Eye (tissue), 1 donor: ENCODE data around the gene TBC1D8.
"Not testable (repeated sequence)": the region's sequence is repeated elsewhere in the genome, so short reads cannot be mapped to it uniquely, and the experiment has no call there.

Source experiments
- DNase-seq: peaks from one replicate; pipeline ENCODE4 v3.0.0-alpha.2; 2015

Gene TBC1D8

DNA sequence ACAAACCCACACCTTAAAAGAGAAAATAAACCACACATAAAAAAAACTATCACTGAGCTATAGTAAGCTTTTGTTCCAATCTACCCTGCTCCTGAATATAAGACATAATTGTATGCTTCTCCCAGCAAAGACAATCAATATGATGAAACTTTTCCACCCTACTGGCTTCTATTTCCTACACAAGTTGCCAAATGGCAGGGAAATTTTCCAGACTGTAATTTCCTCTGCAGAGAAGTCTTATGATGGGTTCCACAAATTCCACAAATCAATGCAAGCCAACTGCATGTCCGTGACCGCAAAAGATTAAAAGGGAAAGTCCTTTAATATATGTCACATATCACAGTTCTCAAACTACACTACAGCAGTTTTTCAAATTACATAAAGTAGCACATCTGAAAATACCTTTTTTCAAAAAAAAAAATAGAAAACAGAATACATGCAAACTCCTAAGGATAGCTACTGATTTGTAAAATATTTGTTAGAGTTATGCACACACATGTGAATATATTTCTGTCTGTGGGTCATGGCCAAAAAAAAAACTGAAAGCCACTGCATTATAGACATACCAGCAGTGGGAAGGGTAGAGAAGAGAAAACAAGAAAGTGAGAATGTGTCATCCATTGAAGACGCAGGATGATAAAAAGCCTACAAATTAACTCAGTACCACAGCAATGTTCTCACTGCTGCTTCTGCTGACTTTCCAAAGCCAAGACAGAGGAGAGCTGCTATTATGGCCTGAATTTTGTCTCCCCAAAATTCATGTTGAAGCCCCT lies 87.6 kb downstream of the TBC1D8 start:
- peak; percentile 13 for DNase-seq

DNA sequence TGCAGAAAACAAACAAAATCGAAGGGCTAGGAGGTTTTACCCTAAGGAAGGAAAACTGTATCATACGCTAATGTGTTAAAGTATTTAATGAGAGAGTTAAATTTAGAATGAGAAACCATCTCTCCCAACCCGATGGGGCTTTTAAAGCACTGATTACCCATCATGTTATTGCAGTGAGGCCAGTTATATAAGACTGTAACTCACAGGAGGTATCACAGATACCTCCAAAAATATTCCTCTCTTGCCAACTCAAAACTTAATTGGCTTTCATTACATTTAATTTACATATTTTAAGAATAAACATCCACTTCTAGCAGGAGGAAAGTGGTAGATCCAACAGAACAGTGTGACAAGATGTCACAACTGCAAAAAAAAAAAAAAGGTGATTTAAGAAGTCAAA lies 92.8 kb downstream of the TBC1D8 start:
- DNase-seq = no peak

DNA sequence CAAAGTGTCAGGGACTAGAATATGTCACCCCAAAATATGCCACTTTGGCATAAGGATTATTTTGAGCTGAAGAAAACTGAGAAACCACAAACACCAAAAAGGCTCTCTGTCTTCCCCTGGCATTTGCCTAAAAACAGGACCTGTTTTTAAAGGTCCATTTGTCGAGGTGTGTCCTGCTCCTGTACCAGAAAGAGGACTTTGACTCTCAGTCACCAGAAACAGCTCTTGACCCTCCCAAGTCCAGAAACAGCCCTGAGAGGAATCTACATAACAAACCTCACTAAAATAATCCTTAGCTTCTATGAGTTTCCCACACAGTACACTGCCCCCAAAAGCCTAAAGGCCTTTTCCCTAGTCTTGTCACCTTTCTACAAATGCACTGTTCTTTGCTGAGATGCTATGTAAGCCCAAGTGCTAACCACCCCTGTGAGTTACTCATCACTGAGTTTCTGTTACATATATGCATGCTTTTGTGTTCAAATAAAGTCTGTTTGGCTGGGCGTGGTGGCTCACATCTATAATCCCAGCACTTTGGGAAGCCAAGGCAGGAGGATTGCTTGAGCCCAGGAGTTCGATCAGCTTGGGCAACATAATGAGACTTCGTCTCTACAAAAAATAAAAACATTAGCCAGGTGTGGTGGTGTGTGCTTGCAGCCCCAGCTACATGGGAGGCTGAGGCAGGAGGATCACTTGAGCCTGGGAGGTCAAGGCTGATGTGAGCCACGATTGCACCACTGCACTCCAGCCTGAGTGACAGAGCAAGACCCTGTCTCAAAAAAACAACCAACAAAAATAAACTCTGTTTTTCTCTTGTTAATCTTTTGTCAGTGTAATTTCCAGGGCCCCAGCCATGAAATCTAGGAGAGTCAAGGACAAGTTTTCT lies 93.9 kb downstream of the TBC1D8 start:
- no peak for DNase-seq

DNA sequence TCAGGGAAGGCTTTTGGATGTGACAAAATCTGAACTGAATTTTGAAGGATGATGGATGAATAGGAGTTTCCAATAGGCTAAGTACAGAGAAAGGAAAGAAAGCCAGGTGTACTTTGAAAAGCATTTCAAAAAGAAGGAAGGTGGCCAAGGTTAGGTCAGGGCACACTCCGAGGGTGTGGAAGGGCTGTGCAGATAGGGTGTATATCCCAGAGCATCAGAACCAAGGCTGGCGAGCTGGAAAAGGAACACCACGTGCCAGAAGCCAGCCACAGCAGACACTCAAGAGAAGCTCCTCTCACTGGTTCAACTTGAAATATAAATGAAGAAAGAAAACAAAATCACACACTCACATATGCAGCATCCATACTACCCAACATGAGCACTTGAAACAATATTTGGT lies 98.1 kb downstream of the TBC1D8 start:
- DNase-seq = no peak

DNA sequence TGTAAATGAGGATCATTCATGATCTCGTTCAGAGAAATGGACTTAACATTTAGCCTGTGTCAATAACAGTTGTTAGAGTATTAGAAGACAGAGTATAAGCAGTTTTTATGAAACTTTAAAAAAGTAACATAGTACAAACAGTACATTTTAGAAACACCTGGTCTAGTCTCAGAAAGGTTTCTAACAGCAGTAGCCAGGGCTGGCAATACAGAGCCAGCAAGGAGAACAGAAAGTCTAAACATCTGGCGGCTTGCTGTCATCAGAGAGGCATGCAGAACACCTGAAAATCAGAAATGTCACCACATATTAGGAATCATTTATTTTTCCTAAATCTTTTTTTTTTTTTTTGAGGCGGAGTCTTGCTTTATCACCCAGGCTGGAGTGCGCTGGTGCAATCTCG lies 99.0 kb downstream of the TBC1D8 start:
- DNase-seq = no peak

DNA sequence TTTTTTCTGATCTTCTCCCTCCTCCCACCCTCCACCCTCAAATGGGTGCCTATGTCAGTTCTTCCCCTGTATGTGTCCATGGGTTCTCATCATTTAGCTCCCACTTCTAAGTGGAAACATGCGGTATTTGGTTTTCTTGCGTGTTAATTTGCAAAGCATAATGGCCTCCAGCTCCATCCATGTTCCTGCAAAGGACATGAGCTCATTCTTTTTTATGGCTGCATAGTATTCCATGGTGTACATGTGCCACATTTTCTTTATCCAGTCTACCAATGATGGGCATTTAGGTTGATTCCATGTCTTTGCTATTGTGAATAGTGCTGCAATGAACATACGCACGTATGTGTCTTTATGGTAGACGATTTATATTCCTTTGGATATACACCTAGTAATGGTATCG lies 100.3 kb downstream of the TBC1D8 start:
- DNase-seq = not testable (repeated sequence)

DNA sequence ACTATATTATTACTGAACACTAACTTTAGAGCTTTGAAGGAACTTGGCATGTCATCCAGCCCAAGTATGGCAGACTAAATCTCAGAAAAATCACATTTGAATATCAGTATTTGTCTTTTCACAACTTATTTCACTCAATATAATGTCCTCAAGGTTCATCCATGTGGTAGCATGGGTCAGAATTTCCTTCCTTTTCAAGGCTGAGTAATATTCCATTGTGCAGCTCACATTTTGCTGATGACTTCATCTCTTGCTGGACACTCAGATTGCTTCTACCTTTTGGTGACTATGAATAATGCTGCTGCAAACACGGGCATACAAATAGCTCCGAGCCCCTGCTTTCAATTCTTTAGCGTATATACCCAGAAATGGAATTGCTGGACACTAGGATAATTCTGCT lies 102.4 kb downstream of the TBC1D8 start:
- no peak for DNase-seq

DNA sequence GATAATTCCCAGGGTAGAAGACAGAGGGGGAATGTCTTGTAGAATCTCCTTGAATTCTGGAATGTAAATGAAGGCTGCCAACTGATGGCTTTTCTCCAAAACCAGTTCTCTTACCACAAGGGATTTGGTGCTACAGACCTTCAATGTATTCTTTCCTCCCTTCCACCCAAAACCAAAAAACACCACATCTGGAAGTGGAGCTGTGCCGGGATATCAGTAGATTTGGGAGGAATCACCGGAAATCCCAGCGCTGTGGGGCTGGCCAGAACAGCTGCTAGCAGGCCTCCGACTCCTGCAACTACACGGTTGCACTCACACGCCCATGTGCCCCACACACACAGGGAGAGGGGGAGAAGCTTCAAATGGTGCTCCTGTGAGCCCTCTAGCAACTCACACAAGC lies 103.4 kb downstream of the TBC1D8 start:
- DNase-seq = no peak

DNA sequence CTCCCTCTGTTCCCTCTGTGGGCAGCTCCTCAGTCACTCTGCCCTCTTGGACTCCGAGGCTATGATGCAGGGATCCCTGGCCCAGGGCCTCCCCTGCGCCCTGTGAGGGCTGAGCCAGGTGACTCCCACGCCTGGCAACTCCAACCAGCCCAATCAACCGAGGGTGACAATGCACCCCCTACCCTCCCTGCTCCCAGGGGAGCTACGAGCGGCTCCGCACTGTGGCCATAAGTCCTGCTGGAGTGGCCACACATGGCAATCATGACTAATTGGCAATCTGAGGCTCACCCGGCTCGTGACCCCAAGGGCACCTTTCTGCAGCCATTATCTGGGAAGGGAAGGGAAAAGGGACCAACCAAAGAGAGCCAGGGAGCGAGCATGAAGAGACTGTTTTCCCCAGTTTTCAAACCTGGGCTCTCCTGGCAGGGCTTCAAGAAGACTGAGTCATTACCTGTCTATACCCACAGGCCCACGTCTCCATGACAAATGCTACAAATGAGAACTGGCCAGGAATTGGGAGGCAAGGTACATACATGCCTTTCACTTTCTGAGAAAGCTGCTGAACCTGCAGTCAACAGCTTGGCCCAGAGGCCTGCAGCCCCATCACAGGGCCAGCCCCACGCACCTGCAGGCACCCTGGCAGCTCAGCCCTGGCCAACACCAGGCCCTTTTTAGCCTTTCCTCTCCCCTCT lies 104.0 kb downstream of the TBC1D8 start:
- no peak for DNase-seq

DNA sequence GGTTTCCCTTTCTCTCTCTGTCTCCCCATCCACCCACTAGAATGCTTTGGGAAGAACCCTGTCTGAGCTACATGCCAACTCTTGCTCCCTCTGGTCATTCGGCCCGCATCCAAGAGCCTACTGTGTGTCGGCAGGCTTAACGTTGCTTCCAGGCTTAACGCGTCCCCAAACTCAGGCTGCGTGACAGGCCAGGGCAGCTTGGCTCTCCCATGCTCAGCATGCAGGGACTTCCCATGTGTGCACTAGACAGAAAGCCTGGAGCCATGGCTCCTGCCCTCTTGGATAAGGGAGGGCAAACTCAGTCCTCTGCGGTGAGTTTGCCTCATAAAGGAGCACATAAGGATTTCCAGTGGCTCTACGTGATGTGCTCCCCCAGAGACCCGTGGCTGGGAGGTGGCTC lies 105.9 kb downstream of the TBC1D8 start:
- DNase-seq = no peak

DNA sequence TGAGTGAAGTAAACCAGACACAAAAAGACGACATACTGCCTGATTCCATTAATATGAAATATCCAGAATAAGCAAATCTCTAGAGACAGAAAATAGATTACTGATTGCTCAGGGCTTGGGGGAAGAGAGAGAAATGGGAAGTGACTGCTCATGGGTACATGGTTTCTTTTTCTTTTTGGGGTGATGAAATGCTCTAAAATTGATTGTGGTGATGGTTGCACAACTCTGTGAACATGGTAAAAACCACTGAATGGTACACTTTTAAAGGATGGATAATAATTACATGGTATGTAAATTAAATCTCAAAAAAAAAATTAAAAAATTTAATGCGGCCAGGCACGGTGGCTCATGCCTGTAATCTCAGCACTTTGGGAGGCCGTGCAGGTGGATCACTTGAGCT lies 109.8 kb downstream of the TBC1D8 start:
- no peak for DNase-seq

DNA sequence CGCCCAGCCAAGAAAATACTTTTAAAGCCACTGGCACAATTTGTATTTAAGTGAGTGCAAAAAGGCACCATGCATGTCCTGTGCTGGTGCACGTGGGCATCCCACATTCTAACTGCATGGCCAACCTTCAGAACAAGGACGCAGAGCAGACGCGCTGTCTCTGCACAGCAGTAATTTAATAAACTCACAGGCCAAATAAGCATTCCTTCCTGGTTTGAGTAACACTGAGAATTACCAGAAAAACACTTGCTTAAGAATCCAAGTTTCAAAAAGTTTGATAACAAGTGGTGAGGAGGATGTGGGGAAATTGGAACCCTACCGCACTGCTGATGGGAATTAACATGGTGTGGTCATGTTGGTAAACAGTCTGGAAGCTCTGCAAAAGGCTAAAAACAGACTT lies 110.4 kb downstream of the TBC1D8 start:
- DNase-seq = no peak

DNA sequence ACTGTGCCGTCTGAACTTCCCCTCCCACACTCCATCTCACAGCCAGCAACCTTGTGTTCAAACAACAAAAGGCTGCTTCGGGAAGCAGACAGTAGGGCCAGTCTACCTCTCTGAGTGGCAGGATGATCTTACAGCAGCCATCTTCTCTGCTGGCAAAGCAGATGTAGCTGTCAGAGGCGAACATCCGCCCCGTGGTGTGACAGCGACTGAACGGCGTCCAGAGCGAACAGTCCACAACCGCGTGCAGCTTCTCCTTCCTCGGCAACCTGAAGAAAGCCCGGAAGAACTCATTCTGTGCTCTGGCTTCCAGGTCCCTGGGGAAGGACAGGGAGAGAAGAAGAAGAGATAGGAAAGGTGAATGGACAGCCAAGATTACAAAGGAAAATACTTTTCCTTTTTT lies 111.1 kb downstream of the TBC1D8 start:
- DNase-seq = no peak

DNA sequence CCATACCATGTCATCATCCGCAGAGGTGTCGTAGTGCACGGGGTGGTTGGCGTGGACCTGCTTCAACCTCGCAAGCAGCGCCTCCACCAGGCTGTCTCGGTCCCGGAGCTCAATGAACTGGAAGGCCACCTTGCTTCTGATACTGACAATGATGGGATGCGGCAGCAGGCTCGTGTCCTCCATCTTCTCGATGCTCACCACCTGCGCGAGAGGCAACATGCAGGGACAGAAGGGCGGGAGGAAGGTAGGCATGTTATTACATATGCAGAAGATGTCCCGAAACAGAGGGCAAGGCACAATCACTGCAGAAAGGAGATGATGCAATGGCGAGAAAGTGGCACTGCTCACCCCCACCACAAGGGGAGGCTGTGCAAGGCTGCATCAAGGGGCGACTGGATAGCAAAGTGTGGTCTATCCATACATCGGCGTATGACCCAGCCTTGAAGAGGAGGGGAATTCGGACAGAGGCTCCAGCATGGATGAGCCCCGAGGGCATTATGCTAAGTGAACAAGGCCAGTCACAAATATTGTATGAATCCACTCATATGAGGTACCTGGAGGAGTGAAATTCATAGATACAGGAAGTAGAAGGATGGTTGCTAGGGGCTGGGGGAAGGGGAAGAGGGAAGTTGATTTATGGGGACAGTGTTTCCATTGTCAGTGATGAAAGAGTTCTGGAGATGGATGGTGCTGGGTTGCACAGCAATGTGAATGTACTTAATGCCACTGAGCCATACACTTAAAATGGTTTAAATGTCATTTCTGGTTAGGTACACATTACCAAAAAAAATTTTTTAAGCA lies 112.5 kb downstream of the TBC1D8 start:
- no peak for DNase-seq

DNA sequence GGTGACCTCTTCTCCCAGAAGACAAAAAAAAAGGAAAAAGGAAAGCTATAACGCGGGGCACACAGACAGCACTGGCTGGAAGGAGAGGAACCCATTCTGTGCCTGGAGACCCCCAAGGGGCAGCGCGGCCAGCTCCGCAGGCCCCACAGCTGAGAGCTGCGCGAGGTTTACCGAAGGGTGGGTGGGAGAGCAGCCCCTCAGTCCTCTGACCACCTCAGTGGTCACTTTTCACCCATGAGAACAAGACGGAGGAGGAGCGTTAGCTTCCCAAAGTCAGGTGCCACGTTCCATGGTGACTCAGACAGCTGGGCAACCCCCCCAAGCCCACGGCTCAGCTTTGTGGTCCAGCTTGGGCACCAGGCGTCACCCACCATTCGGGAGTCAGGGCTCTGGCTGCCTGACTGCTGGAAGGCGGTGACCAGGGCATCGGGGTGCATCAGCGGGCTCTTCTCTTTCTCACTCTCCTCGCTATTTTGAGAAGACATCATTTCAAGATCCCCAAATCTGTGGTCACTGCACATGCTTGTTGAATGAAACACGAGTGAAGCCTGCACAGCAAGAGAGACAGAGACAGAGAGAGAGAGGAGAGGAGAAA lies 113.9 kb downstream of the TBC1D8 start:
- no peak for DNase-seq

DNA sequence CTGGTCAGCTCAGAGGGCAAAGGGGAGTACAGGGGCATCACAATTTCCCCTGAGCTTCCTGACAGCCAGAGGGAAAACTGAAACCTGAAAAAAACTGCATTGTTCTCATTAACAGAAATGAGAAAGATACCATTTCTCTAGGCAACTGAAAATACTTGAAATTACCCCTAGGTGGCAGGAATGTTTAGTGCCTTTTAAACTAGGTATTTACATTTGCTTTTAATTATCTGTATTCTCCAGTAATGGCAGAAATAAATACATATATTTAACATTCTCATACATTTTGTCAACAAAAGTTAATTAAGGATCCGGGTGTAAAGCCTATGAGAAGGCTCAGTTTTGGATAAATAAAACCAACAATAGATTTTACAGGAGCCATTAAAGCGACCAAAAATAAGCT lies 114.6 kb downstream of the TBC1D8 start:
- no peak for DNase-seq

DNA sequence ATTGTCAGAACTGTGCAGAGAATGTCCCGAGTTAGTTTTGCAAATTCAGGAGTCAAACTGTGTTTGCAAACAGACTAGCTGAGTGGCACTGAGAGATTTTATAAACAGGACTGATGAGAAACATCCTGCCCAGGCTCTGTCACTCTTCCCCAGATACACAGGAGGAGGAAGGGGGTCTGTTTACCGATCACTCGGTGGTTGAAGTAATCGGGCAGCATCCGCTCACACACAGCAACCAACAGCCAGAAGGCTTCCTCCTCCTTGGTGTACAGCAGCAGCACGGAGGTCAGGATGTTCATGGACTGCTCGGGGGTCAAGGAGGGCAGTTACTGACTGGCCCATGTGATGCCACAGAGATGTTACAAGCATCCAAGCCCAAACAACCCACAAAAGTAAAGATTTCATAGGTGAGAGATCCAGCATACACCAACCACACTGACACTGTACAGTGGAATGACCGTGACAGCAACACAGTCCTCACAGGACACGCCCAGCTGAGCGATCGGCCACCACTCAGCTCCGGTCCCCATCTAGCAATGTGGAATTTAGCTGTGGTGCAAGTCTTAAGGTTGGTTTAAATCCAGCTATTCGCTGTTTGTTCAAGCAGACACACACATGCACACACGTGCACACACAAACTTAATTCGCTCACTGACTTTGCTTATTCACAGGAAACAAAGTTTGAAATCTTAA lies 119.0 kb downstream of the TBC1D8 start:
- DNase-seq = no peak

DNA sequence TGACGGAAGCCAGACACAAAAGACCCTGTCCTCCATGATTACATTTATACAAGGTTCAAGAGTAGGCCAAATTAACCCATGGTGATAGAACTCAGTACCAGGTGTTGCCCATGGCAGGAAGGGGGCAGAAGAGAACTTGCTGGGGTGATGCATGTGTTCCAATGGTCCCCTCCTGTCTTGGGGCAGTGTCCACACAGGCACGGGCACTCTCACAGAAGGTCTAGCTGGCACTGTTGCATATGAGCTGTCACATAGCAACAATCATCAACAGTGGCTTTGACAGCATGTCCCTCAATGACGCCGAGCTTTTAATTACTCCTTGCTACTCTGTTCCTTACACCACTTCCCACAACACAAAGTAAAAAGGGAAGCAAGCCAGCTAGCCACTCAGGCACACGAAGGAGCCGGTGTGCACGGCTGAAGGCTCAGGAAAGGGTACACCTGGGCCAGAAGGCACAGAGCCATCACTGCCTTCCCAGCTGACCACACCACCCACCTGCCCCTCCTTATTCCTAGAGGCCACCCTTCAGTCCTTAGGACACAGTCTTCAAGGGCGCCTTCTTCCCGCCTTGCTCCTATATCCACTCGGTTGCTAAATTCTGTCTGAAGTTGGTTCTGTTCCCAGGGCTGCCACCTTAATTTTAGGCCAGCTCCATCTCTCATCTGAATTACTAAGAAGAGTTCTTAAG lies 120.2 kb downstream of the TBC1D8 start:
- no peak for DNase-seq

DNA sequence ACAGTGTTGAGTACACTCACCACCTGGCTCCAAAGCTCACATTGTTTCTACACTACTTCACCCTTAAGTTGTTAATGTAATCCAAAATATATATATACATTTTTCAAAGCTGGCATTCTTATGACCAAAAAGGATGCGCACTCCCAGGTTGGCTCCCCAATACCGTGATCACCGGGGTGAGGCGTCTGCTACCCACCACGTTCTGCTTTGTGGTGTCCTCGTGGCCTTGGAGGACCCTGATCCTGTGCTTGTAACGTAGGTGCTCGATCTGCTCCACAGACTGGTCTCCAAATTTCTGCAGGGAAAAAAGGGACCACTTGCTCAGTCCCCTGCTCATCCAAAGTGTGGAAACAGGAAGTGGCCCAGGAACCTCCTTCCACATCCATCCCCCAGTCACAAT lies 123.3 kb downstream of the TBC1D8 start:
- DNase-seq = no peak

DNA sequence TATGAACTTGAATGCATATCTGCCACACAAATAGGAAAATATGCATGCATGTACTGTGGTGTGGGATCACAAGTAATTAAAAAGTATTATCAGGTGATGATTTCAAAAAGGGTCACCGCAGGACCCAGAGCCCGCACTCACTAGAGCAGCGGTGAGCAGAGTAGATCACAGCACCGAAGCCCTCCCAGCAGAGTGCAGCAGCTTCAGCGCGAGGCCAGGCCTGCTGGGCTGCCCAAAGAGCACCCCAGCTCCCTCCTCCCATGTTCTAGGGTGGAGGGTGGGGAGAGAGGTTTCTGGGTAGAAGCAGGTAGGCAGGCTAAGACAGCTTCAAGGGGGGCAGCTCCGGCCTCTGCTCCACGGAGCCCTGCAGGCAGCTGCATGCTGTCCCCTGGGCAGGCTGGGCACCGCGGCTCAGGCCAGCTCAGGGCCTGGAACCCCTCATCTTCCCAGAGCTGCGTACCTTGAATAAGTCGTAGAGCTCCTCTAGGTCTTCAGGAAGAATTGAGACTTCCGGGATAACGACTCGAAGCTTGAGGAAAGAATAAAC lies 124.2 kb downstream of the TBC1D8 start:
- no peak for DNase-seq

DNA sequence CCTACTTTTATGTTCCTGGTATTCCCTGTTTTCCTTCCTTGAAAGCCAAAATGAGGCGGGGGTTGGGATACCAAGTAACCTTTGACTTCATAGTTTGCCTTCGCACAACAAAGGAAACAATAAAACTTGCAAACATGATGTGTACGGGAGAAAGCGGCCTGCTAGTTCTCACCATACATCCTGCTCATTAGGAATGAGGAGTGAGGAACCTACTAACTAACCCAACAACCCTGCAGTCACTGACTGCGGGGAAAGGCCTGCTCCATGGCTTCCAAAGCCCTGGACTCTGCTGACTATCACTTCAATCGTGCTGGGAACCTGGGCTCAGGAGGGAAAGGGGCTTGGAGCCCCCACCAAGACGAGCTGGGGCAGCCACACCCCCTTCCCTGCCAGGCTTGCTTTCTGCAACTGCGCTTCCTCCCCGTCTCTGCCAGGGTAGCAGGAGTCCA lies 124.9 kb downstream of the TBC1D8 start:
- no peak for DNase-seq
